Stimulated activated CD8-positive, alpha-beta memory T cell treated with anti-CD3 and anti-CD28 coated beads, Interleukin-7, amount 100 ng/mL, for 24 hours (primary cell): ENCODE results near the gene SH3BGRL2.
"Not testable (repeated sequence)": the region's sequence is repeated elsewhere in the genome, so short reads cannot be mapped to it uniquely, and the experiment has no call there.

Source experiments
- DNase-seq: peaks from one replicate; pipeline ENCODE4 v3.0.0-alpha.2; 2020; ENCODE audit warnings: low read depth

The SH3BGRL2 gene

DNA sequence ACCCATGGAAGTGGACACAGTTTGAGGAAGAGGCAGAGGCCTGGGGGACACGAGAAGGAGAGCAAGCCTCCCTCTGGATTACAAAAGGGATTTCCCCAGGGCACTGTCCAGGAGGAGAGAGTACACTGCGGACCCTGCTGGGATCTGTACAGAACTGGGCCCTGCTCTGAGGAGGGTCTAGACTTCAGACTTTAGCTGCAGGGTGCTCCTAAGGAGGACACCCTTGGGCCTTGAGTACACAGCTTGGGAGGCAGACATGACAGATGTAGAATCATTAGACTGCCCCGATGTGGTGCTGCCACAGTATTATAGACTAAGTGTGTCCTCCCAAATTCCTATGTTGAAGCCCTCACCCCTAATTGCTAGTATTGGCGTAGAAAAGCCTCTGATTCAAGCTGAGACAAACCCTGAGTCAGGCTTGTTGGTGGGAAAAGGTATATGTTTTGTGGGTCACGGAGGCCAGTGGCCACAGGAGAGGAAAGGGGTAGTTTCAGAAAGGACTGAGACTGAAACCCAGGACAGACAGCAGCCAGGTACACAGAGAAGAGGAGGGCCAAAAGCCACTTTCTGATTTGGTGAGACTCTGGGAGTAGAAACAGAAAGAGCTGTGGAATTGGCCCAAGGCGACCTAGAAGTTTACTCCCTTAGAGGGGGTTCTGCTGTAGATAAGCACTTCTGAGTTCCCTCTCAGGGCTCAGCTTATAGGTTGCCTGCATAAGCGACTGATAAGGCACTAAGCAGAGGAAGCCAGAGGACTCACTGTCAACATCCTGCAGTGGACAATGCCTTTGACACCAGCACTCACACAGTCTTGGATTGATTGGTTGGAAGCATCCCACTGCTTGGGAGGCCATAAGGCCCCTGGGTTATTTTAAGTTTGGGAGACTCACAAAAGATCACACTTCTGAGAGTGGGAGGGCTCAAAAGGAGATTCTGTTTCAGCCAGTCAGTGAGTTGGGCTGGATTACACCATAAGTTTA, 16.5 kb upstream of the SH3BGRL2 start:
- DNase-seq, result no peak

- DNase-seq, result no peak
Observed at GRCh38 chr6:79617518-79617941, 13.6 kb upstream of the SH3BGRL2 start.

GRCh38 chr6:79618425-79618824, 12.7 kb upstream of the SH3BGRL2 start:
- DNase-seq, result not testable (repeated sequence)

DNA sequence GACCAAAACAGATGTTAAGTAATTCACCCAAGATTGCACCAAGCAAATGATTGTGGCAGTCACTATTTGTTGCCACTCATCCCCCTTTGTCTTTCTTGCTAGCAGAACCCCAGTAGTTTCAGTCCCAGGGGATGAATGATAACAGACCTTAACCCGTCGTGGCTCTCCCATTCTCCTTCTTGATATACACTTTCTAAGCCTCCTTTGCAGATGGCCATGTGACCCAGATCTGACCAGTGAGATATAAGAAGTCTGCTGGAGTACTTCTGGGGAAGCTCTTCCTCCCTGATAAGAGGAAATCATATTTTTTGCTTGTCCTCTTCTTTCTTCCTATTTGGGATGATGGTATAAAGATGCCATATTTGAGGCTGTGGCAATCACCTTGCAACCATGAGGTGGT, 9.6 kb upstream of the SH3BGRL2 start:
- DNase-seq, result no peak

DNA sequence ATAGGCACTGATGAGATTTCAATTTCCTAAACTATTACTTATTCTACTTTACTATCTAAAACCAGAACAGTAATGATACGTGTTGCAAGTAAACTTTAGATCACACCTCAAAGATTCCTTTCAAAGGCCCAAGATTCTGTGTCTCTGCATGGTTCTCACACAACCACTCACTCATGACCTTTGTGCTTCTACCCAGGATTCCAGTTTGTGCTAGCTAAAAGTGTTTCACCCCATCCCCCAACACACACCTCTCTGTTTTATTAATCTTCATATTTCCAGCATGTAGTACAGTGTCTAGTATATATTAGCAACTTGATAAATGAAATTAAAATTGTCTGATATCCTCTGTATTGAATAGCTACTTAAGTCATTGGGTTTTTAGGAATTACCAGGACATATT, 8.8 kb upstream of the SH3BGRL2 start:
- no peak for DNase-seq

DNA sequence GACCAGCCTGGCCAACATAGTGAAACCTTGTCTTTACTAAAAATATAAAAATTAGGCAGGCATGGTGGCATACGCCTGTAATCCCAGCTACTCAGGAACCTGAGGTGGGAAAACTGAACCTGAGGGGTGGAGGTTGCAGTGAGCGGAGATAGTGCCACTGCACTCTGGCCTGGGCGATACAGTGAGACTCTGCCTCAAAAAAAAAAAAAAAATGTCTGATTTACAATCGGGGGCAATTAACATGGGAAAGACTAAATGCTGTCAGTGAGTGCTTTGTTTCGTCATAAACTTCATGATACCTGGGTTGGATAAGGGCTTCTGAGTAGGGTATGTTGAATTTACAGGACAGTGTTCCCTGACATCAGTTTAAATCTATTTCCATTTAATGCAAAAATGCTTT, 8.0 kb upstream of the SH3BGRL2 start:
- DNase-seq, result no peak

GRCh38 chr6:79625746-79626145, 5.4 kb upstream of the SH3BGRL2 start:
- no peak for DNase-seq

DNA sequence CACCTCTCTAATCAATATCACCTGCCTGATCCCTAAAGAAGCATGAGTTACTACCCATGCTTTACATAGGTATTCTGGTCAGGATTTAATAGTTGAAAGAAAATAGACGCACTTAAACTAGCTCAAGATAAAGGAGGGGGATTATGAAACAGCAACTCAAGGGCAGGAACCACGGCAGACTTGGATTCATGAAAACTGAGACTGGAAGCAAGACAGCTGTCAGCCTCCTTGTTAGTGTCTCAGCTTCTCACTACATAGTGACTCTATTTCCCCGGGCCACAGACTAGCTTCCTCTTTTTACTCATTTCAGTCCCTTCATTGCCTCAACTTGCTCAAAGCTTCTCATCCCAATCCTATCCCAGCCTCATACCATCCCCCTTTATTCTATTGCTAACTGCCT, 4.3 kb upstream of the SH3BGRL2 start:
- no peak for DNase-seq

GRCh38 chr6:79627422-79627821, 3.7 kb upstream of the SH3BGRL2 start:
- no peak for DNase-seq

- no peak for DNase-seq
Observed at GRCh38 chr6:79628466-79629288, 2.5 kb upstream of the SH3BGRL2 start.

DNA sequence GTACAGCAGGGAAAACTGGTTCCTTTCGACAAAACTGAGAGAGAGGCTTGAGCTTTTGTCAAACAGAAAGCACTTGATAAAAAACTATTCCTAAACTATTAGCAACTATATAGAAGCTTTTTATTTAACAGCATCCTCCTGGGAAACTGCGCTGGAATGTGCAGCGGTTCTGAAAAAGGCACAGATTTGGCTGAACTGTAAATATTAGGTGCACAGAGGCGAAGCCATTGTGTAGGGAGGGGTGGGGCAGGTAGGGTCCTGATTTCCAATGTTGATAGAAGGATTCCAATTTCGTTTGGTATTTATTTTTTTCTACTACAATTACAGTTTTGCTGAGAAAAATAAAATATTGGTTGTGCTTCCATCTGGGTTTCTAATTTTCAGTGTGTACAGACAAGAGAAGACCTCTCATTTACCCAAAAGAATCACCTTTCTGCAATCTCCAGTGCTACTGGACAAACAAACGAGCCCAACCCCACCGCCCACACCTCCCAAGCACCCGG, 698 bp upstream of the SH3BGRL2 start:
- no peak for DNase-seq

- no peak for DNase-seq
Observed at GRCh38 chr6:79631693-79632172, 604 bp downstream of the SH3BGRL2 start.

- no peak for DNase-seq
Observed at GRCh38 chr6:79632580-79632979, 1.5 kb downstream of the SH3BGRL2 start.

DNA sequence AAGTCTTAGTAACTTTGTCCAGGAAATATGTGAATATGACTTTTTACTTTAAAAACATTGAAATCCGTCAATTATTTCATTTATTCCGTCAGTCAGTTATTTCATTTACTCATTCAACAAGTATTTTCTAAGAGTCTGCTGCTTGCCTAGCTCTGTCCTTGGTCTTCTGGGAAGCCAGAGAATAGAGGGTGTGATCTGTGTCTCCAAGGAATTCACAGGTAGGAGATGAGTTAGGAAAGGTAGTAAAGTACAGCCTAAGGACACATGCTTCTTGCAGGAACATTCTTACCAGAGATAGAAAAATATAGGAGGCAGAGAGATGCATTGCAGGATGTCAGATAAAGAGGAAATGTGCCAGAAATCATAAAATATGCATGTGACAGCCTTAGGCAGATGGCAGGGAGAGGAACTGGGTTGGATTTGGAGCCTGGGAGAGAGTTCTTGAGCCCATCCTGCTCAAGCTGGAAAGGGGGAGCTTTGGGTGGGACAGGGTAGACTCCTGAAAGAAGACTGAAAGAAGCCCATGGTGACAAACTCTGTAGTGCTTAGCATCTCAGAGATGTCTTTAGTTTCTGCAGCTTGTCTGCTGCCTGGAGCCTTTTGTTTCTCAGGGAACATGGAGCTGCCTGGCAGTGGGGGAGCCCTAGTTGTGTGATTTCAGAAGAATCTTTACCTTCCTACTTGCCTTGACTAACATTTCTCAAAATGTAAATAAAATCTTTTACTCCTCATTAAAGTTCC, 3.5 kb downstream of the SH3BGRL2 start:
- DNase-seq, result no peak

- DNase-seq, result no peak
Observed at GRCh38 chr6:79635232-79635543, 4.1 kb downstream of the SH3BGRL2 start.

GRCh38 chr6:79636673-79637072, 5.5 kb downstream of the SH3BGRL2 start:
- no peak for DNase-seq

DNA sequence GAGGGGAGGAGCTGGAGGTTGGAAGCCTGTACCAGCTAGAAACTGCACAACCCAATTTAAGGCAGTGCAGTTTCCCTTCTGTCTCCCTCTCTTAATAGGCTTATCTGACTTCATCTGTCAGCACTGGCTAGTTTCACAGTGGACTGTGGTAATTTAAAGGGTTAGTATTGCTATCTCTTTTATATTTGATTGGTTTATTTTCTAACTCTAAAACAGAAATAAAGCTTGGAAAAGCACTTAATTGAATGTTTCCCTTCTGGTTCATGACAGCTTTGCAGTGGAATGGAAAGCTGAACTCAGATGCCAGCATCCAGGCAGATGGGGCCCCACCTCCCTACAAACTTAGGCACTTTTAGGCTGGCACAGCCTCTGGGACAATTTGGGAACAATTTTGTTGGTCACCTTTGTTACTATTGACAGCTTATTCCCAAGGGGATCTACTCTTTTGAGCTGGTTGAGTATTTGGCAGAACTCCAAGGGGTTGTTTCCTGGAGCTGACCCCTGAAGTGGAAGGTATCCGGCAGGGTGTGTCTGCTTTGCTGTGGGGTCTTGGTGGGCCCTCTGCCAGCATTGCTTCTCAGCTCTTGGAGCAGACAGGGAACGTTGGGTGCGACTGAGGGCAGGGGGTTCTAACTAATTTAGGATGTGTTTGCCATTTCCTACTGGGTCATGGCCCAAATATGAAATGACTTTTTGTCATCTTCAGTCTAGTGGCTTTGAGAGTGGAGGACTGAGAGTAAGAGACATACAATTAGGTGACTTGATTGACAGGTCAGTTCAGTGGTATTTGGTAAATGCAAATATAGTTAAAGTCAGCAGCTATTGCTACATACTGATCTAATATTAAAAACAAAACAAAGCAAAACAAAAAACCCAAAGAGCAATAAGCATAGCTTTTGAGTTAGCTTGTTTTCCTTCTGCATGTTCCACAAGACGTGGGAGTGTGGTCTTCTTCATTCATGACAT, 9.3 kb downstream of the SH3BGRL2 start:
- DNase-seq, result no peak

- no peak for DNase-seq
Observed at GRCh38 chr6:79646006-79646405, 14.9 kb downstream of the SH3BGRL2 start.

- DNase-seq, result no peak
Observed at GRCh38 chr6:79646561-79646960, 15.4 kb downstream of the SH3BGRL2 start.

- no peak for DNase-seq
Observed at GRCh38 chr6:79647741-79648140, 16.6 kb downstream of the SH3BGRL2 start.

GRCh38 chr6:79648328-79648727, 17.2 kb downstream of the SH3BGRL2 start:
- no peak for DNase-seq
